ENCODE data around the gene ARF3.

ARF3 gene

DNA sequence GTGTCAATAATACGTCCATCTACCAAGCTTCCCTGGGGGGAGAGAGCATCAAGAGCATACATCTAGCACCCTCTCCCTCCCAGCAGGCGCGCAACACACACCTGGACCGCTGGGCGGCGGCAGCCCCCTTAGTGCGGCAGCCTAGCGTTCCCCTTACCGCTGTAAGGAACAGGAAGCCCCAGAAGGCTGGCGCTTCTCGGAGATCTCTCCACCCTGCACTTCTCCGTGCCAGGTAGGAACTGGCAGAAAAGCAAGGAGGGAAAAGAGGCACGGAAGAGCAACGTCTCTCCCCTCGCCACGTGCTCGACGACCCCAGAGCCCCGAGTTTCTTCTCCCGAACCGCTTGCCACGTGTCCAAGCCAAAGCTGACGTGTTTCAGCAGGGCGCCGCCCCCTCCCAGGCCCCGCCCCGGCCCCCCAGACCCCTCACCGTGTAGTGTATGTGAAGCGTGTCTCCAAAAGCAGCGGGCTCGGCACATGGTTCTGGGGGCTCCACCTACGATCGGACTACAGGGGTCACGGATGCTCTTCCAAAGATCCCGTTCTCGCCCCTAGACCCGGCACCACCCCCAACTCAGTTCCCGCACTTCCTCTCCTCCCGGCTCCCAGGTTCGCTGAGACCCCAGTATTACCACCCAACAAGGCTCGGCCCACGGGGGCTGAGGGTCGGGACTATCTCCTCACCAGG, 32.5 kb downstream of the ARF3 start:
- TF ChIP-seq TCF12 (IDR thresholded peaks at IDR 0.05; ENCODE audit: low read depth) = no peak
- TF ChIP-seq TEAD4 (IDR thresholded peaks at IDR 0.05) = no peak
- peak; percentile 50; the same call in 1 of the 2 replicates for TF ChIP-seq ZBTB7A (IDR thresholded peaks at IDR 0.05; ENCODE audit: low read depth)
- TF ChIP-seq NFIC (IDR thresholded peaks at IDR 0.05) = no peak
- TF ChIP-seq, protein P1, sequence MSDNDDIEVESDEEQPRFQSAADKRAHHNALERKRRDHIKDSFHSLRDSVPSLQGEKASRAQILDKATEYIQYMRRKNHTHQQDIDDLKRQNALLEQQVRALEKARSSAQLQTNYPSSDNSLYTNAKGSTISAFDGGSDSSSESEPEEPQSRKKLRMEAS (IDR thresholded peaks at IDR 0.05) = peak; percentile 92
- TF ChIP-seq, protein P2, sequence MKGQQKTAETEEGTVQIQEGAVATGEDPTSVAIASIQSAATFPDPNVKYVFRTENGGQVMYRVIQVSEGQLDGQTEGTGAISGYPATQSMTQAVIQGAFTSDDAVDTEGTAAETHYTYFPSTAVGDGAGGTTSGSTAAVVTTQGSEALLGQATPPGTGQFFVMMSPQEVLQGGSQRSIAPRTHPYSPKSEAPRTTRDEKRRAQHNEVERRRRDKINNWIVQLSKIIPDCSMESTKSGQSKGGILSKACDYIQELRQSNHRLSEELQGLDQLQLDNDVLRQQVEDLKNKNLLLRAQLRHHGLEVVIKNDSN (IDR thresholded peaks at IDR 0.05) = peak; percentile 72
- peak; percentile 55 for TF ChIP-seq RAD21 (IDR thresholded peaks at IDR 0.05; ENCODE audit: low read depth)
- TF ChIP-seq, protein P3, sequence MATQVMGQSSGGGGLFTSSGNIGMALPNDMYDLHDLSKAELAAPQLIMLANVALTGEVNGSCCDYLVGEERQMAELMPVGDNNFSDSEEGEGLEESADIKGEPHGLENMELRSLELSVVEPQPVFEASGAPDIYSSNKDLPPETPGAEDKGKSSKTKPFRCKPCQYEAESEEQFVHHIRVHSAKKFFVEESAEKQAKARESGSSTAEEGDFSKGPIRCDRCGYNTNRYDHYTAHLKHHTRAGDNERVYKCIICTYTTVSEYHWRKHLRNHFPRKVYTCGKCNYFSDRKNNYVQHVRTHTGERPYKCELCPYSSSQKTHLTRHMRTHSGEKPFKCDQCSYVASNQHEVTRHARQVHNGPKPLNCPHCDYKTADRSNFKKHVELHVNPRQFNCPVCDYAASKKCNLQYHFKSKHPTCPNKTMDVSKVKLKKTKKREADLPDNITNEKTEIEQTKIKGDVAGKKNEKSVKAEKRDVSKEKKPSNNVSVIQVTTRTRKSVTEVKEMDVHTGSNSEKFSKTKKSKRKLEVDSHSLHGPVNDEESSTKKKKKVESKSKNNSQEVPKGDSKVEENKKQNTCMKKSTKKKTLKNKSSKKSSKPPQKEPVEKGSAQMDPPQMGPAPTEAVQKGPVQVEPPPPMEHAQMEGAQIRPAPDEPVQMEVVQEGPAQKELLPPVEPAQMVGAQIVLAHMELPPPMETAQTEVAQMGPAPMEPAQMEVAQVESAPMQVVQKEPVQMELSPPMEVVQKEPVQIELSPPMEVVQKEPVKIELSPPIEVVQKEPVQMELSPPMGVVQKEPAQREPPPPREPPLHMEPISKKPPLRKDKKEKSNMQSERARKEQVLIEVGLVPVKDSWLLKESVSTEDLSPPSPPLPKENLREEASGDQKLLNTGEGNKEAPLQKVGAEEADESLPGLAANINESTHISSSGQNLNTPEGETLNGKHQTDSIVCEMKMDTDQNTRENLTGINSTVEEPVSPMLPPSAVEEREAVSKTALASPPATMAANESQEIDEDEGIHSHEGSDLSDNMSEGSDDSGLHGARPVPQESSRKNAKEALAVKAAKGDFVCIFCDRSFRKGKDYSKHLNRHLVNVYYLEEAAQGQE (IDR thresholded peaks at IDR 0.05; ENCODE audit: low read depth) = no peak

DNA sequence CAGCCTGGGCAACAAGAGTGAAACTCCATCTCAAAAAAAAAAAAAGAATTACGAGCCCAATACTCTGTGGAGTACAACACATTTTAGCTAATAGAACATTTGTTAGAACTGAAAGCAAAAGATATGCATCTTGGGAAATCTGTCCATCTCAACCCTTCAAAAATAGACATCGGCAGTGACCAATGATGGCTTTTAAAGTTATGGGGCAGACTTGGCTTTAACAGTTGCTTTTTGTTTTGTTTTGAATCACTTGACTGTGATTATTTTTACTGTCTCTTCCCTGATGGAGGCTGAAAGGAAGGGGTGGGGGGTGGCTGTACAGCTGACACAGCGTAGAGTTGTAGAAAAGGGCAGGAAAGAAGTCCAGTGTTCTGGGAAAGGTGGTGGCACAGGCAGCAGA, 34.2 kb downstream of the ARF3 start:
- TF ChIP-seq, protein P1 (IDR thresholded peaks at IDR 0.05) = no peak
- TF ChIP-seq, protein P3 (IDR thresholded peaks at IDR 0.05; ENCODE audit: low read depth) = no peak
- TF ChIP-seq, protein P2 (IDR thresholded peaks at IDR 0.05) = no peak
- TF ChIP-seq ZBTB7A (IDR thresholded peaks at IDR 0.05; ENCODE audit: low read depth) (no peak), CREB1 (IDR thresholded peaks at IDR 0.05; ENCODE audit: low read depth) (no peak), TAF1 (IDR thresholded peaks at IDR 0.05; ENCODE audit: low read depth) (no peak)

DNA sequence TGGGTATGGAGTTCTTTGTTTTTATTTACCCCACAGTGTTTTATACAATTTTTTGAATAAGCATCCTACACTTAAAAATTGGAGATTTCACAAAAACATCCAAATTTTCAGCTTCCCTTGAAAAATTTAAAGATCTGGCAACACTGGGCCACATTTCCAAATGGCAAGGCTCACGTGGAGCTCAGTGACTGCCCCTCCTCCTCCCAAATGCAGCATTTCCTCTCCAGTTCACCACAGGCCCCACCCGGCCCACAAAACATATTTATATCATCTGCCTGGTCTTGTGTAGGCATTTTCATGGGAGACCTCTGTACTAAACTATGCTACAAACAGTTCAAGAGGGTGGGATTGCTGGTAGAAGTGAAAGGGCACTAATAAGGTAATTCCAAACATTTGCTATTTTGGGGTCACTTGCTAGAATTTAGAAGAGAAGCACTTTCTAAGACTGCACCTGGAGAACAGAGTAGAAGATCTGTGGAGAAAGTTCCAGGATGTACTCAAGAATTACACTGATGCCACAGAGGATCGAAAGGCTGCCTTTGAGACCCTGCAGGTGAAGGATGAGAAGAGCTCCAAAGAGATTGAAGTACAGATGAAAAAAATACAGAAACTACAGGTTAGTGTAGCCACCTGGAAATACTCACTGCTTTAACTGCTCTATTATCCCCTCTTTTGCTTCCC, 39.3 kb downstream of the ARF3 start:
- TF ChIP-seq CEBPB (IDR thresholded peaks at IDR 0.05) (no peak), EP300 (IDR thresholded peaks at IDR 0.05; ENCODE audit: borderline replicate concordance) (no peak), YY1 (IDR thresholded peaks at IDR 0.05; ENCODE audit: low read depth) (no peak), EGR1 (IDR thresholded peaks at IDR 0.05) (no peak)

DNA sequence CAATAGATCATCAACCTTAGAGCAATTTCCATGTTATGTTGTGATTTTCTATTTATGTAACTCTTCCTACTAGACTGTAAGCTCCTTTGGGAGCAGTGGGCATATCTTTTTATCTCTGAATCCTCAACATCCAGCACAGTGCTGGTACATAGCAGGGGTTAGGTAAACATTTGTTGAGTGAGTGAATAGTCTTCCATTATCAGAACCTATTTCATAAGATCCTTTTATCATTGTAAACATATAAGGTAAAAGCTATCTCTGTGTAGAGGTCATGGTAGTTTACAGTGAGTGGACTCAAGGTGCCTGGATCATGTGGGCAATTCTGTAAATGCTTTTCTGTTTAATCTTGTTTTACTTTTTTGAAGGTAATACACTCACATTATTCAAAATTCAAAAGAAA, 47.1 kb downstream of the ARF3 start:
- TF ChIP-seq RAD21 (IDR thresholded peaks at IDR 0.05; ENCODE audit: low read depth) = no peak
- TF ChIP-seq ZBTB7A (IDR thresholded peaks at IDR 0.05; ENCODE audit: low read depth) = no peak
- no peak for TF ChIP-seq FOXM1 (IDR thresholded peaks at IDR 0.05; ENCODE audit: borderline replicate concordance, low read depth)
- TF ChIP-seq YY1 (IDR thresholded peaks at IDR 0.05; ENCODE audit: low read depth) = no peak
- TF ChIP-seq, protein P2 (IDR thresholded peaks at IDR 0.05) = no peak
- no peak for TF ChIP-seq TAF1 (IDR thresholded peaks at IDR 0.05; ENCODE audit: low read depth)

DNA sequence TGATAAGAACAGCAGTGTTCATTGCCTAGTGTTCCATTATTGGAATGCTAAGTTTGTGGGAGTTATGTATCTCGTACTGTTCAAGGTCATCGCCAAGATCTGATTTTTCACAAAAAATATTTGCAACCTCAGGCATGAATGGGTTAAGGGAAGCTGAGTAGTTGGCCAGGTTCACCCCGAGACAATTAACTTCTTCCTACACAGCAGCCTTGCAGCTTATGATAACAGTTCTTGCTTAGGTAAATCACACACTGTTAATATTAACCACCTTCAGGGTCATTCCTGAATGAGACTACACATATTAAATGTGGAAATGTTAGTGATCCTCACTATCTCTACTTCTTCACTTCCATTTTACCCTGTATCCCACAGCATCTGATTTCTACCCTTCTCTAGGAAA, 50.0 kb downstream of the ARF3 start:
- TF ChIP-seq RAD21 (IDR thresholded peaks at IDR 0.05; ENCODE audit: low read depth) (no peak), EP300 (IDR thresholded peaks at IDR 0.05; ENCODE audit: borderline replicate concordance) (no peak), TAF1 (IDR thresholded peaks at IDR 0.05; ENCODE audit: low read depth) (no peak)

DNA sequence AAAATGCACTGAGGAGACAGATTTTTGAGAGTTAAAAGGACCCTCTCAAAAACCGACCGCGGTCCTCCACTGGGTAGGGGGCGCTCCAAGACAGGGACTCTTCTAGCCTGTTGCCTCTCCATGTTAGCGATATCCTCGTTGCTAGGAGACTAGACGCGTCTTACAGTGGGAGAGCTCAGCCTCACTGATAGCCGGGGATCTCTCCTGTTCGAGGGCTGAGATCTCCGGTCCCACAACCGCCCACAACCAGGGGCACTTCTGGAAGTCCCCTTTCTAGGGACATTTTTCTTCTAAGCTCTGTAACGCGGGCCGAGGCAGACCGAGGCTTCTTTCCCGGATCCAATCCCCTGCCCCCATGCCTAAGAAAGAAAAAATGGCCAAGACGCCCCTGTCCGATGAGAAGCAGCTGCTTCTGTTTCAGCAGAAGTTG, 53.3 kb downstream of the ARF3 start:
- TF ChIP-seq, protein P3 (IDR thresholded peaks at IDR 0.05; ENCODE audit: low read depth) = no peak
- peak; percentile 16; the same call in 1 of the 2 replicates for TF ChIP-seq RAD21 (IDR thresholded peaks at IDR 0.05; ENCODE audit: low read depth)
